Mesendoderm (in vitro differentiated cells): Measurements from ENCODE around the gene HRNR.
"Not testable (repeated sequence)": the region's sequence is repeated elsewhere in the genome, so short reads cannot be mapped to it uniquely, and the experiment has no call there.

ENCODE experiments used
- DNase-seq: peaks from one replicate; pipeline ENCODE4 v3.0.0; 2013
- H2AK5ac ChIP-seq: 2 replicates; pipeline ENCODE4 v1.6.1; 2013; ENCODE audit warnings: low read length, inconsistent platforms
- H2BK120ac ChIP-seq: 2 replicates; pipeline ENCODE4 v1.6.1; 2013; ENCODE audit warnings: low read depth, mild to moderate bottlenecking, low read length, moderate library complexity, mixed read lengths
- H2BK15ac ChIP-seq: replicated peaks from 2 replicates; pipeline ENCODE4 v1.6.1; 2013; ENCODE audit warnings: low read depth, mild to moderate bottlenecking, moderate library complexity
- H2BK5ac ChIP-seq: 2 replicates; pipeline ENCODE4 v1.6.1; 2013; ENCODE audit warnings: low read length, inconsistent platforms
- H3K18ac ChIP-seq: 2 replicates; pipeline ENCODE4 v1.6.1; 2013; ENCODE audit warnings: mild to moderate bottlenecking, low read length, mixed read lengths
- H3K23ac ChIP-seq: one replicate; pipeline ENCODE4 v1.6.1; 2013; ENCODE audit warnings: low read length
- H3K27ac ChIP-seq: 2 replicates; pipeline ENCODE4 v1.5.1; 2013; ENCODE audit warnings: low read depth, mild to moderate bottlenecking, inconsistent platforms, low read length, moderate library complexity
- H3K27me3 ChIP-seq: 2 replicates; pipeline ENCODE4 v1.6.1; 2013; ENCODE audit warnings: low read length, control low read depth, mild to moderate bottlenecking, inconsistent platforms; ENCODE audit not compliant: insufficient read depth, poor library complexity
- H3K36me3 ChIP-seq: 2 replicates; pipeline ENCODE4 v1.6.1; 2013; ENCODE audit warnings: low read length, inconsistent platforms; ENCODE audit not compliant: control insufficient read depth, insufficient read depth
- H3K4ac ChIP-seq: one replicate; pipeline ENCODE4 v1.6.1; 2013; ENCODE audit warnings: low read depth, mild to moderate bottlenecking, low read length, moderate library complexity
- H3K4me1 ChIP-seq: 2 replicates; pipeline ENCODE4 v1.6.1; 2013; ENCODE audit warnings: low read depth, low read length, inconsistent platforms; ENCODE audit not compliant: control insufficient read depth
- H3K4me2 ChIP-seq: 2 replicates; pipeline ENCODE4 v1.6.1; 2013; ENCODE audit warnings: low read length
- H3K4me3 ChIP-seq: 2 replicates; pipeline ENCODE4 v1.5.1; 2013; ENCODE audit warnings: mild to moderate bottlenecking, low read length
- H3K56ac ChIP-seq: one replicate; pipeline ENCODE4 v1.6.1; 2013; ENCODE audit warnings: low read length
- H3K79me1 ChIP-seq: 2 replicates; pipeline ENCODE4 v1.6.1; 2013; ENCODE audit warnings: low read length, inconsistent platforms
- H3K79me2 ChIP-seq: 2 replicates; pipeline ENCODE4 v1.6.1; 2013; ENCODE audit warnings: mild to moderate bottlenecking, low read length; ENCODE audit not compliant: control insufficient read depth, insufficient read depth
- H3K9ac ChIP-seq: 2 replicates; pipeline ENCODE4 v1.6.1; 2013; ENCODE audit warnings: low read length, inconsistent platforms
- H4K5ac ChIP-seq: one replicate; pipeline ENCODE4 v1.6.1; 2013; ENCODE audit warnings: low read length
- H4K8ac ChIP-seq: one replicate; pipeline ENCODE4 v1.6.1; 2013; ENCODE audit warnings: low read depth, mild to moderate bottlenecking, control low read depth, low read length, moderate library complexity
- WGBS: extraction: QIAGEN DNeasy Blood & Tissue Kit; methylation state at CpG from one replicate; pipeline ENCODE4 v1.1.7; 2013; ENCODE audit warnings: low lambda C conversion rate, missing lambda C conversion rate; ENCODE audit not compliant: insufficient coverage; ENCODE audit errors: extremely low coverage; 5-methylcytosine and 5-hydroxymethylcytosine counted together

Gene HRNR

GRCh38 chr1:152219438-152219837 lies 4.6 kb downstream of the HRNR start:
- not testable (repeated sequence) for H4K5ac ChIP-seq, H3K18ac ChIP-seq, H4K8ac ChIP-seq, H3K9ac ChIP-seq, H2BK15ac ChIP-seq, DNase-seq, H3K4me2 ChIP-seq, H3K79me1 ChIP-seq, H2BK120ac ChIP-seq, H3K4me3 ChIP-seq, H3K56ac ChIP-seq, H3K4me1 ChIP-seq, H3K27me3 ChIP-seq, H3K27ac ChIP-seq, H3K23ac ChIP-seq, H3K79me2 ChIP-seq, H2BK5ac ChIP-seq, H2AK5ac ChIP-seq, H3K4ac ChIP-seq, H3K36me3 ChIP-seq
- no CpG with 5 or more reads among the region's 14 CpGs for WGBS

GRCh38 chr1:152218762-152219436 lies 5.1 kb downstream of the HRNR start:
- H3K18ac ChIP-seq, result no peak overlapping the region
- no peak overlapping the region for H3K4me3 ChIP-seq
- no peak overlapping the region for H3K9ac ChIP-seq
- H3K23ac ChIP-seq, result no peak overlapping the region
- H3K27me3 ChIP-seq, result no peaks in the 10 kb centered on the region
- no peak overlapping the region for H3K4me2 ChIP-seq
- H3K56ac ChIP-seq, result no peak overlapping the region
- H3K79me1 ChIP-seq, result no peaks in the 10 kb centered on the region
- H2BK5ac ChIP-seq, result no peak overlapping the region
- no peak overlapping the region for H2BK15ac ChIP-seq
- H3K36me3 ChIP-seq, result no peaks in the 10 kb centered on the region
- no peak overlapping the region for H4K8ac ChIP-seq
- no peak overlapping the region for H2BK120ac ChIP-seq
- H3K79me2 ChIP-seq, result no peaks in the 10 kb centered on the region
- H3K4ac ChIP-seq, result no peak overlapping the region
- no peak overlapping the region for H4K5ac ChIP-seq
- no peak overlapping the region for H2AK5ac ChIP-seq
- H3K27ac ChIP-seq, result no peak overlapping the region
- DNase-seq, result no peak
- no CpG with 5 or more reads among the region's 24 CpGs for WGBS
- H3K4me1 ChIP-seq, result no peaks in the 10 kb centered on the region

GRCh38 chr1:152215604-152216003 lies 8.4 kb downstream of the HRNR start:
- not testable (repeated sequence) for H3K27ac ChIP-seq, H3K9ac ChIP-seq, H3K79me1 ChIP-seq, H4K8ac ChIP-seq, H3K4ac ChIP-seq, H3K18ac ChIP-seq, H3K4me2 ChIP-seq, H3K79me2 ChIP-seq, DNase-seq, H3K23ac ChIP-seq, H3K27me3 ChIP-seq, H2BK120ac ChIP-seq, H2BK5ac ChIP-seq, H3K4me3 ChIP-seq, H3K36me3 ChIP-seq, H4K5ac ChIP-seq, H2BK15ac ChIP-seq, H3K56ac ChIP-seq, H3K4me1 ChIP-seq, H2AK5ac ChIP-seq
- no CpG with 5 or more reads among the region's 13 CpGs for WGBS

- H3K9ac ChIP-seq, H2AK5ac ChIP-seq, H3K4me3 ChIP-seq, H3K27ac ChIP-seq, H3K4me1 ChIP-seq, H3K79me1 ChIP-seq, H2BK15ac ChIP-seq, H3K79me2 ChIP-seq, H2BK5ac ChIP-seq, H4K5ac ChIP-seq, DNase-seq, H2BK120ac ChIP-seq, H3K18ac ChIP-seq, H3K36me3 ChIP-seq, H4K8ac ChIP-seq, H3K4ac ChIP-seq, H3K27me3 ChIP-seq, H3K56ac ChIP-seq, H3K23ac ChIP-seq, H3K4me2 ChIP-seq: not testable (repeated sequence)
- WGBS, result no CpG with 5 or more reads among the region's 21 CpGs
Measured at GRCh38 chr1:152214911-152215310, 9.1 kb downstream of the HRNR start.

GRCh38 chr1:152198982-152199381 lies 25.0 kb downstream of the HRNR start:
- DNase-seq, result no peak

GRCh38 chr1:152197361-152197941 lies 26.5 kb downstream of the HRNR start:
- Histone ChIP-seq H3K27me3 (no peaks in the 10 kb centered on the region), H3K18ac (no peak overlapping the region), H4K8ac (no peak overlapping the region), H2BK15ac (no peak overlapping the region), H4K5ac (no peak overlapping the region), H3K36me3 (no peaks in the 10 kb centered on the region), H3K79me2 (no peaks in the 10 kb centered on the region), H3K4ac (no peak overlapping the region), H2BK5ac (no peak overlapping the region), H3K56ac (no peak overlapping the region), H3K9ac (no peak overlapping the region), H3K27ac (no peak overlapping the region), H2AK5ac (no peak overlapping the region), H3K4me3 (no peak overlapping the region), H3K4me1 (no peaks in the 10 kb centered on the region), H3K4me2 (no peak overlapping the region), H2BK120ac (no peak overlapping the region), H3K79me1 (no peaks in the 10 kb centered on the region), H3K23ac (no peak overlapping the region)
- DNase-seq, result no peak

More at GRCh38 chr1:152198982-152199381, 25.0 kb downstream of the HRNR start:
- Histone ChIP-seq H3K27ac (no peak overlapping the region), H2BK15ac (no peak overlapping the region), H3K79me1 (no peaks in the 10 kb centered on the region), H3K4me1 (no peaks in the 10 kb centered on the region), H3K56ac (no peak overlapping the region), H3K4ac (no peak overlapping the region), H2AK5ac (no peak overlapping the region), H3K23ac (no peak overlapping the region), H3K27me3 (no peaks in the 10 kb centered on the region), H3K4me2 (no peak overlapping the region), H2BK5ac (no peak overlapping the region), H3K18ac (no peak overlapping the region), H3K79me2 (no peaks in the 10 kb centered on the region), H3K4me3 (peak overlapping the region; percentile 21), H2BK120ac (no peak overlapping the region), H4K5ac (no peak overlapping the region), H3K9ac (no peak overlapping the region), H3K36me3 (no peaks in the 10 kb centered on the region), H4K8ac (no peak overlapping the region)
